Heart left ventricle (tissue), 16 donors: ENCODE results near the gene DIO3. TPM values are rescaled to one million over a fixed set of nuclear protein-coding genes. Genes with fewer than 3 reads are reported as not detected.

Experiments
- ATAC-seq, 4 donors: fragments of 200-7000 bp; cut with Tn5 transposase; one replicate each; pipeline ENCODE4 v1.9.1; 2020 to 2022; ENCODE audit warnings: moderate library complexity in 4 of 4, mild to moderate bottlenecking in 3 of 4, moderate number of reproducible peaks in 1 of 4
- DNase-seq, 5 donors: peaks; one replicate each; pipeline ENCODE4 v3.0.0-alpha.2; 2020
- H3K27ac ChIP-seq, 12 donors: fragments of 200-600 bp; sonication (generic) in 4 of 12; one replicate each; pipeline versions ENCODE4 v1.5.0 to v1.8.0; 2016 to 2022; ENCODE audit warnings: mild to moderate bottlenecking in 2 of 12
- H3K27me3 ChIP-seq, 9 donors: fragments of 200-600 bp; sonication (generic) in 2 of 9; one replicate each; pipeline versions ENCODE4 v1.5.1 to v1.8.0; 2016 to 2022; ENCODE audit warnings: mild to moderate bottlenecking in 3 of 9
- H3K36me3 ChIP-seq, 9 donors: fragments of 200-600 bp; sonication (generic) in 2 of 9; one replicate each; pipeline versions ENCODE4 v1.5.0 to v1.8.0; 2018 to 2022; ENCODE audit warnings: mild to moderate bottlenecking in 2 of 9
- H3K4me1 ChIP-seq, 12 donors: fragments of 200-600 bp; sonication (generic) in 4 of 12; one replicate each; pipeline versions ENCODE4 v1.5.0 to v1.8.0; 2016 to 2022; ENCODE audit warnings: mild to moderate bottlenecking in 3 of 12
- H3K4me3 ChIP-seq, 12 donors: fragments of 200-600 bp; sonication (generic) in 4 of 12; one replicate each; pipeline versions ENCODE4 v1.5.0 to v1.8.0; 2017 to 2022; ENCODE audit warnings: mild to moderate bottlenecking in 9 of 12, moderate library complexity in 4 of 12
- H3K9me3 ChIP-seq, 12 donors: fragments of 200-600 bp; sonication (generic) in 4 of 12; one replicate each; pipeline versions ENCODE4 v1.5.0 to v1.8.0; 2016 to 2022; ENCODE audit warnings: mild to moderate bottlenecking in 1 of 12
- CTCF ChIP-seq, 12 donors: fragments of 200-600 bp; sonication (generic) in 4 of 12; IDR thresholded peaks; one replicate each; pipeline versions ENCODE4 v1.5.0 to v1.8.0; 2018 to 2022; ENCODE audit warnings: antibody characterized with exemption in 12 of 12, mild to moderate bottlenecking in 5 of 12
- POLR2A ChIP-seq, 2 donors: fragments of 450-650 bp; IDR thresholded peaks; one replicate each; pipeline ENCODE4 v1.6.1; 2017; ENCODE audit warnings: antibody characterized with exemption in 2 of 2, mild to moderate bottlenecking in 2 of 2, moderate library complexity in 2 of 2
- WGBS, 4 donors: extraction: QIAGEN DNeasy Blood & Tissue Kit in 2 of 4; methylation state at CpG; one replicate each; pipeline versions ENCODE4 v1.1.5 to v1.1.7; 2013 to 2018; 5-methylcytosine and 5-hydroxymethylcytosine counted together
- intact Hi-C, 10 donors: fragments of 100-400 bp; cut with DNase I; formaldehyde crosslinking; loops; one replicate each; pipeline versions ENCODE4 v1.11.1 to v1.14.2; 2022
- polyA plus RNA-seq, 2 donors: library from polyadenylated mRNA; stranded (reverse); fragments of 200-250 nt; gene quantifications; one replicate each; pipeline ENCODE4 v1.2.3, GENCODE V29; 2013
- total RNA-seq, 9 donors: library from RNA; depleted of rRNA in 2 of 9; stranded (reverse); fragments of >200 nt in 2 of 9; fragmentation: NEBNext Ultra II Directional in 3 of 9; extraction: Animal tissue kit (Norgen Biotek cat#: 25700) in 3 of 9; gene quantifications; one replicate each; pipeline versions ENCODE4 v1.1.0 to v1.2.4, GENCODE V29; 2016 to 2023
- donor health status: ischemic (EF 13 %, LVEDD 7.1; RV severe dilation, severe dysfunction).
- donor health status: healthy with polysubstance abuse.
- donor health status: DM: no; HTN: yes; CAD: no.
- donor health status: DM: no; HTN: no; CAD: no.
- donor health status: ischemic (EF 25% LVEDD 6.9; RV normal size, moderate dysfunction).
- donor health status: ischemic (EF 25% LVEDD 5.7; RV mildly dilated, moderate dysfunction).
- donor health status: healthy.
- donor health status: DM: yes; HTN: yes; CAD: no.
- donor health status: ischemic (EF 35%, LVEDD 5.7; RV mildly dilated, moderate dysfunction).
- donor health status: nonischemic (EF 11% LVEDD 7.7; RV severe dilation, severe dysfunction).
- donor health status: DM: yes; HTN: yes; CAD: no.
- donor health status: PGD.
- donor health status: ischemic (EF 29% LVEDD 5.4; RV normal size, mild dysfunction).
- donor health status: nonischemic (EF 23%, LVEDD 6.1; RV moderate dilation, normal function).

DIO3 gene
- total and polyA plus RNA-seq, 11 donors: 0.12 to 0.48 (median 0.24) TPM; not detected in 6

DNA sequence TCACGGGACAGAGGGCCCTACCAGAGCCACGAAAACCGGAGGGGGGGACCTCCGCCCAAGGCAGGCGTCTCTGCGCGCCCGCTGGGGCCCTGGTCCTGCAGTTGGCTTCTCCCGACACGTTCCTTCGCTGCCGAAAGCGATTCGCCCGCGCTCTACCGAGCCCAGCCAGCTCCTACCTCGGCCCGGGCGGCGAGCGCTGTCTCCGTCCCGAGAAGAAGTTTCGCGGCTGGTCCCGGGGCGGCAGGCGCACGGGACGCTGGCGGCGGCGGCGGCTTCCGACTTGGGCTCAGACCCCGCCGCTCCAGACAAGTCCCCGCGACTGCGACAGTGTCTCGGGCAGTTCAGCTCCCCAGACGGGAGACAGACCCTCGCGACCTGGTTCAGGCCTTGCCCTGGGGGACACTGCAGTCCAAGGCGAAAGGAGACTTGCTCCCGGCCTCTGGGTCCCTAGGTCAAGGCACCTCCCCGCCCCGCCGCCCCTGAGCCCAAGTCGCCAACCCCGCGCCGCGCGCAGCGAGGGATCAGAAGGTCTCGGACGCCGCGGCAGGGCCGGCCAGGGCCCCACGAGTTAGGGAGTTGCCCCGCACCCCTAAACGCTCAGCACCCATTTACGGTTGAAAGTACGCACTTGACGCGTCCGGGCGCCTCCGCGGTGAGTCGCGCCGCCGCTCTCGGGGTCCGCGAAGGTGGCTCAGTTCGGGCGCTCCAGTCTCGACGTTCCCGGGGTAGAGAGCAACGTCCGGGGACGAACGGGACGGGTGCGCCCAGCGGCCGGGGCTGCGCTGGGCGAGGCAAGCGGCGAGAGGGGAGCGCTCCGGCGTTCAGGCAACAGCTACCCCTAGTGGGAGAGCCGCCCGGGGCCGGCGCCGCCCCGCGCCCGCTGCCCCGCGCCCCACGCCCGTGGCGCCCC, 1.4 kb upstream of the DIO3 start:
- Histone ChIP-seq H3K27ac (peak overlapping the region in 1 of 12 donors; percentile 62), H3K9me3 (peaks cover 0 to 18% (median 8%) of the 10 kb centered on the region in 12 donors), H3K27me3 (peaks cover 37 to 84% (median 59%) of the 10 kb centered on the region in 9 donors), H3K4me1 (peaks cover 0 to 22% (median under 1%) of the 10 kb centered on the region in 12 donors), H3K4me3 (peak overlapping the region in 10 of 12 donors; percentile 23 to 51 (median 40)), H3K36me3 (no peaks in the 10 kb centered on the region)
- intact Hi-C loops: no loop called here
- ATAC-seq (peak in 3 of 4 donors; percentile 44 to 78 (median 56)), DNase-seq (peak in 1 of 5 donors; percentile 69)
- WGBS, 4 donors: 1 to 5% (median 1%) methylated on average over 13 to 113 of the region's 113 CpGs
- TF ChIP-seq POLR2A (IDR thresholded peaks at IDR 0.05) (no peak), CTCF (IDR thresholded peaks at IDR 0.05) (peak in 6 of 12 donors; percentile 5 to 14 (median 9))

DNA sequence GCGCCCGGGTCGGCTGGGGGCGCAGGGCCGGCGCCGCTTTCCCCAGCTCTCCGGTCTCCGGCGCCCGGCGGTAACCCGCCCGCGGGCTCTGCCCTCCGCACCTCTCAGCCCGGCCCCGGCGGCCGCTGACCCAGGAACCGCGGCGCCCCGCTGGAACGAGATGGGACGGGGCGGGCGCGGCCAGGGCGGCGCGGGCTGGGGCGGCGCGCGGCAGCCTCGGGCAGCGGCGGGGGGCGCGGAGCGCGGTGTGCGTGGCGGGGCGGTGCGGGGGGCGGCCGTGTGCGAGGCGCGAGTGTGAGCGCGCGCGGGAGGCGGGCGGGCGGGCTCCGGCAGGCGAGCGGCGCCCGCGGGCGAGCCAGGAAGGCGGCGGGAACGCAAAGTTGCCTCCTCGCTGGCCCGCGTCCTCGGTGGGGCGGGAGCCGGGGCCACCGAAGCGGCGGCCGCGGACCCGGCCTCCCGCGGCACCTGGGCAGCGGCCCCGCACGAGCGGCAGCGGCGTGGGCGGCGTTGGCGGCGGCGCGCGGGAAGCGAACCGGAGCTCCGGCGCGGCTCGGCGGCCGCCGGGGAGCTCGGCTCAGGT, 671 bp upstream of the DIO3 start:
- H3K4me3 ChIP-seq: peak overlapping the region in 1 of 12 donors; percentile 44
- peaks cover 0 to 18% (median 8%) of the 10 kb centered on the region in 12 donors for H3K9me3 ChIP-seq
- no peaks in the 10 kb centered on the region for H3K36me3 ChIP-seq
- H3K4me1 ChIP-seq: peaks cover 0 to 28% (median 2%) of the 10 kb centered on the region in 12 donors
- intact Hi-C loops: no loop called here
- H3K27ac ChIP-seq: no peak overlapping the region
- DNase-seq (peak in 1 of 5 donors; percentile 55), ATAC-seq (no peak)
- H3K27me3 ChIP-seq: peaks cover 40 to 90% (median 67%) of the 10 kb centered on the region in 9 donors
- no peak for TF ChIP-seq POLR2A (IDR thresholded peaks at IDR 0.05)
- TF ChIP-seq CTCF (IDR thresholded peaks at IDR 0.05): no peak
- WGBS, 4 donors: 2 to 7% (median 3%) methylated on average over 3 to 106 of the region's 106 CpGs

DNA sequence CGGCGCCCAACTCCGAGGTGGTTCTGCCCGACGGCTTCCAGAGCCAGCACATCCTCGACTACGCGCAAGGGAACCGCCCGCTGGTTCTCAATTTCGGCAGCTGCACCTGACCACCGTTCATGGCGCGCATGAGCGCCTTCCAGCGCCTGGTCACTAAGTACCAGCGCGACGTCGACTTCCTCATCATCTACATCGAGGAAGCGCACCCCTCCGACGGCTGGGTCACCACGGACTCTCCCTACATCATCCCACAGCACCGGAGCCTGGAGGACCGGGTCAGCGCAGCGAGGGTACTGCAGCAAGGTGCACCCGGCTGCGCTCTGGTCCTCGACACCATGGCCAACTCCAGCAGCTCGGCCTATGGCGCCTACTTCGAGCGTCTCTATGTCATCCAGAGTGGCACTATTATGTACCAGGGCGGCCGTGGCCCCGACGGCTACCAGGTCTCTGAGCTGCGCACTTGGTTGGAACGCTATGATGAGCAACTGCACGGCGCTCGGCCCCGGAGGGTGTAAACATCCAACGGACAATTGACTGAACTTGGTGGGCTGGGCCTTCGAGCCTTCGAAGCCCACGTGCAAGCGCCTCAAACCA, 699 bp downstream of the DIO3 start:
- Histone ChIP-seq H3K9me3 (peaks cover 0 to 18% (median 8%) of the 10 kb centered on the region in 12 donors), H3K36me3 (no peaks in the 10 kb centered on the region), H3K27ac (no peak overlapping the region), H3K27me3 (peaks cover 40 to 91% (median 80%) of the 10 kb centered on the region in 9 donors), H3K4me1 (peaks cover 0 to 28% (median 2%) of the 10 kb centered on the region in 12 donors), H3K4me3 (no peak overlapping the region)
- TF ChIP-seq CTCF (IDR thresholded peaks at IDR 0.05): no peak
- TF ChIP-seq POLR2A (IDR thresholded peaks at IDR 0.05): no peak
- ATAC-seq: no peak
- intact Hi-C loops: no loop called here
- 62 to 67% (median 64%) methylated on average over 37 to 51 of the region's 51 CpGs for WGBS, 4 donors
- peak in 1 of 5 donors; percentile 38 for DNase-seq
